Measurements from ENCODE around the gene ZBTB24. TPM values are rescaled to one million over a fixed set of nuclear protein-coding genes. Genes with fewer than 3 reads are reported as not detected.
A peak's percentile ranks its signal among the peaks of the same experiment; 100 is the strongest.

The ZBTB24 gene
- total RNA-seq, 2 experiments from 2014 or later = 16.1 to 16.5 TPM

- no peak for DNase-seq
- Mint-ChIP-seq H3K9me3 (no peaks in the 10 kb centered on the region), H3K27me3 (no peaks in the 10 kb centered on the region), H3K4me1 (peaks cover 20% of the 10 kb centered on the region), H3K4me3 (peak overlapping the region; percentile 93), H3K27ac (peak overlapping the region; percentile 36), H3K36me3 (peaks cover 13% of the 10 kb centered on the region)
These were observed 40.6 kb downstream of the ZBTB24 start for GRCh38 chr6:109442393-109442924.

- H3K27ac Mint-ChIP-seq = peak overlapping the region; percentile 89
- no peaks in the 10 kb centered on the region for H3K27me3 Mint-ChIP-seq
- peak; percentile 52 for DNase-seq
- peak overlapping the region; percentile 93 for H3K4me3 Mint-ChIP-seq
- peaks cover 20% of the 10 kb centered on the region for H3K4me1 Mint-ChIP-seq
- peaks cover 10% of the 10 kb centered on the region for H3K36me3 Mint-ChIP-seq
- H3K9me3 Mint-ChIP-seq = no peaks in the 10 kb centered on the region
These were observed 41.8 kb downstream of the ZBTB24 start for GRCh38 chr6:109441069-109441816.

GRCh38 chr6:109440331-109441068 is 42.5 kb downstream of the ZBTB24 start, which contains the start of the genes PPIL6 and SMPD2:
TSS of gene PPIL6 (minus strand) at chr6:109440628. CDS start at chr6:109440590, 38 bp downstream.
TSS of gene SMPD2 (plus strand) at chr6:109440724. CDS start at chr6:109441122, 398 bp downstream.
- peaks cover 10% of the 10 kb centered on the region for H3K36me3 Mint-ChIP-seq
- peak; percentile 86 for DNase-seq
- no peaks in the 10 kb centered on the region for H3K9me3 Mint-ChIP-seq
- peaks cover 20% of the 10 kb centered on the region for H3K4me1 Mint-ChIP-seq
- peak within 1 kb of the TSS; percentile 93 for H3K4me3 Mint-ChIP-seq
- H3K27ac Mint-ChIP-seq = peak within 1 kb of the TSS; percentile 89
- H3K27me3 Mint-ChIP-seq = no peaks in the 10 kb centered on the region

GRCh38 chr6:109436041-109436440 is 47.0 kb downstream of the ZBTB24 start:
- Mint-ChIP-seq H3K27me3 (no peaks in the 10 kb centered on the region), H3K27ac (no peak overlapping the region), H3K36me3 (no peaks in the 10 kb centered on the region), H3K4me1 (peaks cover 3% of the 10 kb centered on the region), H3K4me3 (no peak overlapping the region), H3K9me3 (no peaks in the 10 kb centered on the region)
- DNase-seq = no peak

- Mint-ChIP-seq H3K4me3 (no peak overlapping the region), H3K36me3 (no peaks in the 10 kb centered on the region), H3K9me3 (no peaks in the 10 kb centered on the region), H3K27me3 (no peaks in the 10 kb centered on the region), H3K4me1 (no peaks in the 10 kb centered on the region), H3K27ac (no peak overlapping the region)
- no peak for DNase-seq
These were observed 48.6 kb downstream of the ZBTB24 start for GRCh38 chr6:109434456-109434855.

GRCh38 chr6:109429496-109429895 is 53.5 kb downstream of the ZBTB24 start:
- Mint-ChIP-seq H3K4me1 (no peaks in the 10 kb centered on the region), H3K27me3 (no peaks in the 10 kb centered on the region), H3K36me3 (no peaks in the 10 kb centered on the region), H3K9me3 (no peaks in the 10 kb centered on the region), H3K27ac (no peak overlapping the region), H3K4me3 (no peak overlapping the region)
- DNase-seq = no peak

GRCh38 chr6:109428889-109429477 is 54.0 kb downstream of the ZBTB24 start:
- Mint-ChIP-seq H3K27ac (no peak overlapping the region), H3K4me3 (no peak overlapping the region), H3K36me3 (no peaks in the 10 kb centered on the region), H3K9me3 (no peaks in the 10 kb centered on the region), H3K4me1 (no peaks in the 10 kb centered on the region), H3K27me3 (no peaks in the 10 kb centered on the region)
- DNase-seq = no peak

GRCh38 chr6:109424946-109425345 is 58.1 kb downstream of the ZBTB24 start:
- no peaks in the 10 kb centered on the region for H3K4me1 Mint-ChIP-seq
- H3K36me3 Mint-ChIP-seq = no peaks in the 10 kb centered on the region
- H3K4me3 Mint-ChIP-seq = no peak overlapping the region
- DNase-seq = no peak
- H3K27ac Mint-ChIP-seq = no peak overlapping the region
- no peaks in the 10 kb centered on the region for H3K9me3 Mint-ChIP-seq
- H3K27me3 Mint-ChIP-seq = no peaks in the 10 kb centered on the region

- no peak for DNase-seq
- H3K27me3 Mint-ChIP-seq = no peaks in the 10 kb centered on the region
- H3K9me3 Mint-ChIP-seq = no peaks in the 10 kb centered on the region
- H3K36me3 Mint-ChIP-seq = no peaks in the 10 kb centered on the region
- no peak overlapping the region for H3K4me3 Mint-ChIP-seq
- no peaks in the 10 kb centered on the region for H3K4me1 Mint-ChIP-seq
- H3K27ac Mint-ChIP-seq = no peak overlapping the region
These were observed 61.8 kb downstream of the ZBTB24 start for GRCh38 chr6:109421184-109421583.

GRCh38 chr6:109420751-109421150 is 62.3 kb downstream of the ZBTB24 start:
- H3K4me3 Mint-ChIP-seq = no peak overlapping the region
- DNase-seq = no peak
- H3K27me3 Mint-ChIP-seq = no peaks in the 10 kb centered on the region
- no peak overlapping the region for H3K27ac Mint-ChIP-seq
- no peaks in the 10 kb centered on the region for H3K9me3 Mint-ChIP-seq
- H3K36me3 Mint-ChIP-seq = no peaks in the 10 kb centered on the region
- no peaks in the 10 kb centered on the region for H3K4me1 Mint-ChIP-seq

GRCh38 chr6:109417646-109418045 is 65.4 kb downstream of the ZBTB24 start:
- H3K27ac Mint-ChIP-seq = no peak overlapping the region
- no peaks in the 10 kb centered on the region for H3K9me3 Mint-ChIP-seq
- H3K4me1 Mint-ChIP-seq = no peaks in the 10 kb centered on the region
- DNase-seq = no peak
- no peak overlapping the region for H3K4me3 Mint-ChIP-seq
- no peaks in the 10 kb centered on the region for H3K27me3 Mint-ChIP-seq
- H3K36me3 Mint-ChIP-seq = no peaks in the 10 kb centered on the region

Other genes starting within 250 kb of the ZBTB24 start
- gene CD164, start 100.8 kb downstream of the ZBTB24 start, total RNA-seq = 100 to 1,000 TPM; 171 to 180 TPM
- gene PPIL6, start 42.6 kb downstream of the ZBTB24 start, total RNA-seq = under 1 TPM; 0.60 to 0.64 TPM
- 1 to 10 TPM; 7.0 to 7.9 TPM for gene SMPD2, start 42.5 kb downstream of the ZBTB24 start, total RNA-seq
- 10 to 100 TPM; 21.2 to 23.5 TPM for gene MICAL1, start 27.4 kb downstream of the ZBTB24 start, total RNA-seq
- 1 to 10 TPM; 3.1 to 3.9 TPM for gene AK9, start 208.0 kb upstream of the ZBTB24 start, total RNA-seq
- gene FIG4, start 208.1 kb upstream of the ZBTB24 start, total RNA-seq = 10 to 100 TPM; 13.8 to 14.5 TPM

Measured in activated naive CD8-positive, alpha-beta T cell treated with anti-CD3 and anti-CD28 coated beads for 36 hours (primary cell).